ENCODE data around the gene PHF21A.

PHF21A gene

GRCh38 chr11:46133119-46133518 lies 11.9 kb upstream of the PHF21A start:
- H3K4me3 ChIP-seq (ENCODE audit: low read depth, low read length): no peak overlapping the region
- no peak for TF ChIP-seq CTCF (conservative IDR thresholded peaks at IDR 0.05; ENCODE audit: low read depth, low read length)
- no peak for DNase-seq (ENCODE audit: low read depth)

GRCh38 chr11:46130286-46130940 lies 9.2 kb upstream of the PHF21A start:
- no peak for DNase-seq (ENCODE audit: low read depth)
- no peak for TF ChIP-seq CTCF (conservative IDR thresholded peaks at IDR 0.05; ENCODE audit: low read depth, low read length)
- no peak overlapping the region for H3K4me3 ChIP-seq (ENCODE audit: low read depth, low read length)

- no peak for TF ChIP-seq CTCF (conservative IDR thresholded peaks at IDR 0.05; ENCODE audit: low read depth, low read length)
- no peak for DNase-seq (ENCODE audit: low read depth)
- H3K4me3 ChIP-seq (ENCODE audit: low read depth, low read length): no peak overlapping the region
Measured at GRCh38 chr11:46129133-46129532, 7.9 kb upstream of the PHF21A start.

- peak; percentile 71 for TF ChIP-seq CTCF (conservative IDR thresholded peaks at IDR 0.05; ENCODE audit: low read depth, low read length)
- no peak overlapping the region for H3K4me3 ChIP-seq (ENCODE audit: low read depth, low read length)
- DNase-seq (ENCODE audit: low read depth): peak; percentile 80
Measured at GRCh38 chr11:46127150-46127638, 5.9 kb upstream of the PHF21A start.

GRCh38 chr11:46125284-46125683 lies 4.0 kb upstream of the PHF21A start:
- H3K4me3 ChIP-seq (ENCODE audit: low read depth, low read length): no peak overlapping the region
- no peak for TF ChIP-seq CTCF (conservative IDR thresholded peaks at IDR 0.05; ENCODE audit: low read depth, low read length)
- DNase-seq (ENCODE audit: low read depth): no peak

GRCh38 chr11:46122945-46123715 lies 1.9 kb upstream of the PHF21A start:
- TF ChIP-seq CTCF (conservative IDR thresholded peaks at IDR 0.05; ENCODE audit: low read depth, low read length): no peak
- no peak overlapping the region for H3K4me3 ChIP-seq (ENCODE audit: low read depth, low read length)
- DNase-seq (ENCODE audit: low read depth): peak; percentile 47

Data from choroid plexus epithelial cell (primary cell).